HG02852 (cell line): ENCODE data around the gene KLRG1.

Experiments used
- ATAC-seq: cut with Tn5 transposase; IDR thresholded peaks from one replicate; pipeline ENCODE4 v1.9.1; 2021; ENCODE audit warnings: mild to moderate bottlenecking, moderate library complexity; ENCODE audit not compliant: unreplicated experiment

The KLRG1 gene

GRCh38 chr12:8985213-8985754 lies 4.1 kb upstream of the KLRG1 start:
- no peak for ATAC-seq

- ATAC-seq = no peak
These were observed 2.2 kb upstream of the KLRG1 start for GRCh38 chr12:8987163-8987562.

GRCh38 chr12:8987685-8988084 lies 1.7 kb upstream of the KLRG1 start:
- no peak for ATAC-seq

- no peak for ATAC-seq
These were observed 2.3 kb downstream of the KLRG1 start for GRCh38 chr12:8991371-8992345.

GRCh38 chr12:8993827-8994226 lies 4.5 kb downstream of the KLRG1 start:
- ATAC-seq = no peak

GRCh38 chr12:8995021-8995775 lies 5.9 kb downstream of the KLRG1 start:
- ATAC-seq = no peak

- peak; percentile 99 for ATAC-seq
These were observed 7.5 kb downstream of the KLRG1 start for GRCh38 chr12:8996682-8997405.

- no peak for ATAC-seq
These were observed 11.9 kb downstream of the KLRG1 start for GRCh38 chr12:9001233-9001632.

- no peak for ATAC-seq
These were observed 13.0 kb downstream of the KLRG1 start for GRCh38 chr12:9002335-9002734.

GRCh38 chr12:9022592-9022991 lies 33.2 kb downstream of the KLRG1 start:
- no peak for ATAC-seq

GRCh38 chr12:9024512-9024911 lies 35.2 kb downstream of the KLRG1 start:
- ATAC-seq = no peak

GRCh38 chr12:9027161-9028059 lies 38.1 kb downstream of the KLRG1 start:
- no peak for ATAC-seq

GRCh38 chr12:9030776-9031175 lies 41.4 kb downstream of the KLRG1 start:
- no peak for ATAC-seq

GRCh38 chr12:9032202-9032964 lies 43.0 kb downstream of the KLRG1 start:
- ATAC-seq = no peak

GRCh38 chr12:9033265-9033887 lies 44.0 kb downstream of the KLRG1 start:
- ATAC-seq = no peak

- ATAC-seq = no peak
These were observed 44.7 kb downstream of the KLRG1 start for GRCh38 chr12:9034095-9034494.

- ATAC-seq = no peak
These were observed 46.9 kb downstream of the KLRG1 start for GRCh38 chr12:9036227-9036626.

- no peak for ATAC-seq
These were observed 48.1 kb downstream of the KLRG1 start for GRCh38 chr12:9037431-9037830.
